Activated naive CD8-positive, alpha-beta T cell treated with anti-CD3 and anti-CD28 coated beads, Interleukin-2, amount 50 U/mL, for 24 hours (primary cell): Measurements from ENCODE around the gene COBLL1.
A peak's percentile ranks its signal among the peaks of the same experiment; 100 is the strongest.

Experiments
- ATAC-seq: fragments of 150-1000 bp; cut with Tn5 transposase; one replicate; pipeline ENCODE4 v1.10.0; 2021
- DNase-seq: peaks from one replicate; pipeline ENCODE4 v3.0.0; 2021
- H3K27ac Mint-ChIP-seq: one replicate; pipeline ENCODE4 v1.8.0; 2021; ENCODE audit warnings: mild to moderate bottlenecking, mixed read lengths
- H3K27me3 Mint-ChIP-seq: one replicate; pipeline ENCODE4 v1.8.0; 2021; ENCODE audit warnings: mixed read lengths
- H3K36me3 Mint-ChIP-seq: one replicate; pipeline ENCODE4 v1.8.0; 2021; ENCODE audit warnings: low read depth, mixed read lengths
- H3K4me1 Mint-ChIP-seq: one replicate; pipeline ENCODE4 v1.8.0; 2021; ENCODE audit warnings: mixed read lengths
- H3K4me3 Mint-ChIP-seq: one replicate; pipeline ENCODE4 v1.8.0; 2021; ENCODE audit warnings: mild to moderate bottlenecking, moderate library complexity, mixed read lengths
- H3K9me3 Mint-ChIP-seq: one replicate; pipeline ENCODE4 v1.8.0; 2021; ENCODE audit warnings: mixed read lengths

COBLL1 gene

GRCh38 chr2:164841719-164842623 lies at the start of gene COBLL1:
Gene COBLL1 (minus strand): TSS chr2:164841823. CDS start chr2:164841196, 627 bp downstream.
- no peaks in the 10 kb centered on the region for H3K36me3 Mint-ChIP-seq
- DNase-seq (peak; percentile 48), ATAC-seq (peak; percentile 72)
- H3K9me3 Mint-ChIP-seq: no peaks in the 10 kb centered on the region
- H3K4me1 Mint-ChIP-seq: peaks cover 12% of the 10 kb centered on the region
- H3K27ac Mint-ChIP-seq: peak within 1 kb of the TSS; percentile 50
- H3K4me3 Mint-ChIP-seq: peak within 1 kb of the TSS; percentile 78
- peaks cover 27% of the 10 kb centered on the region for H3K27me3 Mint-ChIP-seq

GRCh38 chr2:164890544-164890943 lies 48.9 kb upstream of the COBLL1 start:
- Mint-ChIP-seq H3K4me3 (no peak overlapping the region), H3K27me3 (peaks cover 2% of the 10 kb centered on the region), H3K4me1 (no peaks in the 10 kb centered on the region), H3K9me3 (no peaks in the 10 kb centered on the region), H3K27ac (no peak overlapping the region), H3K36me3 (no peaks in the 10 kb centered on the region)
- no peak for DNase-seq
- ATAC-seq: no peak

- Mint-ChIP-seq H3K9me3 (no peaks in the 10 kb centered on the region), H3K27me3 (peaks cover 2% of the 10 kb centered on the region), H3K27ac (no peak overlapping the region), H3K4me3 (no peak overlapping the region), H3K36me3 (no peaks in the 10 kb centered on the region), H3K4me1 (no peaks in the 10 kb centered on the region)
- DNase-seq (no peak), ATAC-seq (no peak)
Measured at GRCh38 chr2:164888592-164888991, 47.0 kb upstream of the COBLL1 start.

- DNase-seq: no peak
- Mint-ChIP-seq H3K4me1 (no peaks in the 10 kb centered on the region), H3K27me3 (peaks cover 2% of the 10 kb centered on the region), H3K36me3 (no peaks in the 10 kb centered on the region), H3K27ac (no peak overlapping the region), H3K9me3 (peaks cover 5% of the 10 kb centered on the region), H3K4me3 (no peak overlapping the region)
- ATAC-seq: no peak
Measured at GRCh38 chr2:164887434-164888144, 46.0 kb upstream of the COBLL1 start.

- Mint-ChIP-seq H3K27me3 (no peaks in the 10 kb centered on the region), H3K9me3 (peaks cover 5% of the 10 kb centered on the region), H3K4me1 (no peaks in the 10 kb centered on the region), H3K4me3 (no peak overlapping the region), H3K27ac (no peak overlapping the region), H3K36me3 (no peaks in the 10 kb centered on the region)
- DNase-seq (no peak), ATAC-seq (no peak)
Measured at GRCh38 chr2:164882276-164882675, 40.7 kb upstream of the COBLL1 start.

GRCh38 chr2:164881524-164881923 lies 39.9 kb upstream of the COBLL1 start:
- ATAC-seq: no peak
- no peaks in the 10 kb centered on the region for H3K27me3 Mint-ChIP-seq
- DNase-seq: no peak

GRCh38 chr2:164879901-164880535 lies 38.4 kb upstream of the COBLL1 start:
- H3K4me3 Mint-ChIP-seq: no peak overlapping the region
- DNase-seq (no peak), ATAC-seq (no peak)
- H3K9me3 Mint-ChIP-seq: peaks cover 5% of the 10 kb centered on the region
- no peaks in the 10 kb centered on the region for H3K27me3 Mint-ChIP-seq
- H3K36me3 Mint-ChIP-seq: no peaks in the 10 kb centered on the region
- no peak overlapping the region for H3K27ac Mint-ChIP-seq
- H3K4me1 Mint-ChIP-seq: no peaks in the 10 kb centered on the region

More at GRCh38 chr2:164881524-164881923, 39.9 kb upstream of the COBLL1 start:
- no peaks in the 10 kb centered on the region for H3K4me1 Mint-ChIP-seq
- no peak overlapping the region for H3K27ac Mint-ChIP-seq
- H3K36me3 Mint-ChIP-seq: no peaks in the 10 kb centered on the region
- H3K9me3 Mint-ChIP-seq: peaks cover 5% of the 10 kb centered on the region
- no peak overlapping the region for H3K4me3 Mint-ChIP-seq

- no peak overlapping the region for H3K4me3 Mint-ChIP-seq
- ATAC-seq (no peak), DNase-seq (no peak)
- H3K9me3 Mint-ChIP-seq: peaks cover 10% of the 10 kb centered on the region
- no peaks in the 10 kb centered on the region for H3K27me3 Mint-ChIP-seq
- H3K36me3 Mint-ChIP-seq: no peaks in the 10 kb centered on the region
- H3K4me1 Mint-ChIP-seq: no peaks in the 10 kb centered on the region
- H3K27ac Mint-ChIP-seq: no peak overlapping the region
Measured at GRCh38 chr2:164877927-164878326, 36.3 kb upstream of the COBLL1 start.

- Mint-ChIP-seq H3K36me3 (no peaks in the 10 kb centered on the region), H3K4me3 (no peak overlapping the region), H3K27me3 (no peaks in the 10 kb centered on the region), H3K9me3 (peaks cover 9% of the 10 kb centered on the region), H3K4me1 (no peaks in the 10 kb centered on the region), H3K27ac (no peak overlapping the region)
- no peak for ATAC-seq
- no peak for DNase-seq
Measured at GRCh38 chr2:164877169-164877568, 35.5 kb upstream of the COBLL1 start.

GRCh38 chr2:164875334-164876205 lies 33.9 kb upstream of the COBLL1 start:
- no peak for ATAC-seq
- no peak overlapping the region for H3K27ac Mint-ChIP-seq

GRCh38 chr2:164873210-164873908 lies 31.7 kb upstream of the COBLL1 start:
- ATAC-seq (no peak), DNase-seq (no peak)
- no peak overlapping the region for H3K4me3 Mint-ChIP-seq
- H3K4me1 Mint-ChIP-seq: no peaks in the 10 kb centered on the region
- peaks cover 9% of the 10 kb centered on the region for H3K9me3 Mint-ChIP-seq
- no peaks in the 10 kb centered on the region for H3K27me3 Mint-ChIP-seq
- no peak overlapping the region for H3K27ac Mint-ChIP-seq
- H3K36me3 Mint-ChIP-seq: no peaks in the 10 kb centered on the region

More at GRCh38 chr2:164875334-164876205, 33.9 kb upstream of the COBLL1 start:
- DNase-seq: no peak
- H3K36me3 Mint-ChIP-seq: no peaks in the 10 kb centered on the region
- no peak overlapping the region for H3K4me3 Mint-ChIP-seq
- no peaks in the 10 kb centered on the region for H3K27me3 Mint-ChIP-seq
- peaks cover 9% of the 10 kb centered on the region for H3K9me3 Mint-ChIP-seq
- no peaks in the 10 kb centered on the region for H3K4me1 Mint-ChIP-seq

GRCh38 chr2:164871404-164871803 lies 29.8 kb upstream of the COBLL1 start:
- Mint-ChIP-seq H3K36me3 (no peaks in the 10 kb centered on the region), H3K9me3 (peaks cover 9% of the 10 kb centered on the region), H3K27ac (no peak overlapping the region), H3K27me3 (no peaks in the 10 kb centered on the region), H3K4me1 (peaks cover 5% of the 10 kb centered on the region), H3K4me3 (no peak overlapping the region)
- DNase-seq (no peak), ATAC-seq (no peak)

GRCh38 chr2:164869420-164869772 lies 27.8 kb upstream of the COBLL1 start:
- H3K36me3 Mint-ChIP-seq: no peaks in the 10 kb centered on the region
- H3K27me3 Mint-ChIP-seq: no peaks in the 10 kb centered on the region
- ATAC-seq (no peak), DNase-seq (no peak)
- peaks cover 7% of the 10 kb centered on the region for H3K9me3 Mint-ChIP-seq
- no peak overlapping the region for H3K27ac Mint-ChIP-seq
- no peak overlapping the region for H3K4me3 Mint-ChIP-seq
- H3K4me1 Mint-ChIP-seq: peaks cover 8% of the 10 kb centered on the region
